ENCODE data around the gene LAMA5. TPM values are rescaled to one million over a fixed set of nuclear protein-coding genes. Genes with fewer than 3 reads are reported as not detected.

The LAMA5 gene
- total RNA-seq, 1 donor from 2014 or later = 35.0 TPM

- Mint-ChIP-seq H3K27ac (ENCODE audit: unreplicated experiment) (no peak overlapping the region), H3K4me1 (peaks cover 11% of the 10 kb centered on the region), H3K27me3 (ENCODE audit: low read depth) (peaks cover 5% of the 10 kb centered on the region), H3K36me3 (ENCODE audit: low read depth) (no peaks in the 10 kb centered on the region), H3K4me3 (peak overlapping the region; percentile 47), H3K9me3 (no peaks in the 10 kb centered on the region)
- no peak for TF ChIP-seq CTCF (conservative IDR thresholded peaks at IDR 0.05)
- DNase-seq (ENCODE audit: low read depth, low spot score) = no peak
These were observed 40.9 kb upstream of the LAMA5 start for GRCh38 chr20:62408055-62408454.

GRCh38 chr20:62407221-62407992, 40.3 kb upstream of the LAMA5 start, which contains the start of gene CABLES2:
Gene CABLES2 (minus strand): TSS chr20:62407285. CDS start chr20:62407276, 9 bp downstream.
- Mint-ChIP-seq H3K27me3 (ENCODE audit: low read depth) (peaks cover 5% of the 10 kb centered on the region), H3K27ac (ENCODE audit: unreplicated experiment) (no peak within 1 kb of the TSS)
- DNase-seq (ENCODE audit: low read depth, low spot score) = peak; percentile 85

GRCh38 chr20:62406635-62407176, 39.6 kb upstream of the LAMA5 start:
- no peak for DNase-seq (ENCODE audit: low read depth, low spot score)
- Mint-ChIP-seq H3K27me3 (ENCODE audit: low read depth) (peaks cover 5% of the 10 kb centered on the region), H3K4me3 (peak overlapping the region; percentile 88), H3K9me3 (no peaks in the 10 kb centered on the region), H3K36me3 (ENCODE audit: low read depth) (no peaks in the 10 kb centered on the region), H3K27ac (ENCODE audit: unreplicated experiment) (no peak overlapping the region), H3K4me1 (peaks cover 11% of the 10 kb centered on the region)
- no peak for TF ChIP-seq CTCF (conservative IDR thresholded peaks at IDR 0.05)

More at GRCh38 chr20:62407221-62407992, 40.3 kb upstream of the LAMA5 start, which contains the start of gene CABLES2:
- H3K36me3 Mint-ChIP-seq (ENCODE audit: low read depth) = no peaks in the 10 kb centered on the region
- H3K4me1 Mint-ChIP-seq = peaks cover 11% of the 10 kb centered on the region
- H3K9me3 Mint-ChIP-seq = no peaks in the 10 kb centered on the region
- H3K4me3 Mint-ChIP-seq = peak within 1 kb of the TSS; percentile 88
- TF ChIP-seq CTCF (conservative IDR thresholded peaks at IDR 0.05) = no peak

- TF ChIP-seq CTCF (conservative IDR thresholded peaks at IDR 0.05) = no peak
- DNase-seq (ENCODE audit: low read depth, low spot score) = no peak
- Mint-ChIP-seq H3K9me3 (no peaks in the 10 kb centered on the region), H3K4me3 (peak overlapping the region; percentile 88), H3K4me1 (peaks cover 11% of the 10 kb centered on the region), H3K27ac (ENCODE audit: unreplicated experiment) (no peak overlapping the region), H3K27me3 (ENCODE audit: low read depth) (peaks cover 5% of the 10 kb centered on the region), H3K36me3 (ENCODE audit: low read depth) (no peaks in the 10 kb centered on the region)
These were observed 38.9 kb upstream of the LAMA5 start for GRCh38 chr20:62405981-62406513.

GRCh38 chr20:62405108-62405980, 38.2 kb upstream of the LAMA5 start:
- H3K27me3 Mint-ChIP-seq (ENCODE audit: low read depth) = peaks cover 5% of the 10 kb centered on the region
- H3K36me3 Mint-ChIP-seq (ENCODE audit: low read depth) = peaks cover 3% of the 10 kb centered on the region
- TF ChIP-seq CTCF (conservative IDR thresholded peaks at IDR 0.05) = peak; percentile 62
- no peaks in the 10 kb centered on the region for H3K9me3 Mint-ChIP-seq
- DNase-seq (ENCODE audit: low read depth, low spot score) = peak; percentile 59
- peaks cover 11% of the 10 kb centered on the region for H3K4me1 Mint-ChIP-seq
- H3K4me3 Mint-ChIP-seq = peak overlapping the region; percentile 88
- H3K27ac Mint-ChIP-seq (ENCODE audit: unreplicated experiment) = no peak overlapping the region
